ENCODE data around the gene TMED5. TPM values are rescaled to one million over a fixed set of nuclear protein-coding genes. Genes with fewer than 3 reads are reported as not detected.
A peak's percentile ranks its signal among the peaks of the same experiment; 100 is the strongest.

TMED5 gene
- total RNA-seq, 6 experiments from 2014 or later: 50.2 to 59.4 (median 54.9) TPM

GRCh38 chr1:93155335-93155734 is 24.9 kb downstream of the TMED5 start:
- no peaks in the 10 kb centered on the region for H3K9me3 Mint-ChIP-seq
- no peak overlapping the region for H3K4me3 Mint-ChIP-seq
- no peak for DNase-seq
- H3K36me3 Mint-ChIP-seq (ENCODE audit: low read depth): peaks cover 9% of the 10 kb centered on the region; the same call in 1 of the 2 replicates
- no peaks in the 10 kb centered on the region for H3K27me3 Mint-ChIP-seq (ENCODE audit: insufficient read depth)
- peak overlapping the region; percentile 63 for H3K27ac Mint-ChIP-seq
- TF ChIP-seq CTCF (IDR thresholded peaks at IDR 0.05): no peak
- peaks cover 21% of the 10 kb centered on the region for H3K4me1 Mint-ChIP-seq (ENCODE audit: low read depth)

- H3K36me3 Mint-ChIP-seq (ENCODE audit: low read depth): peaks cover 13% of the 10 kb centered on the region; the same call in 1 of the 2 replicates
- H3K4me1 Mint-ChIP-seq (ENCODE audit: low read depth): peaks cover 21% of the 10 kb centered on the region
- peak overlapping the region; percentile 63; the same call in 1 of the 2 replicates for H3K27ac Mint-ChIP-seq
- no peaks in the 10 kb centered on the region for H3K27me3 Mint-ChIP-seq (ENCODE audit: insufficient read depth)
- no peak overlapping the region for H3K4me3 Mint-ChIP-seq
- no peaks in the 10 kb centered on the region for H3K9me3 Mint-ChIP-seq
- no peak for DNase-seq
- no peak for TF ChIP-seq CTCF (IDR thresholded peaks at IDR 0.05)
These were observed 25.3 kb downstream of the TMED5 start for GRCh38 chr1:93154898-93155297.

GRCh38 chr1:93152835-93153234 is 27.4 kb downstream of the TMED5 start:
- DNase-seq: no peak
- no peaks in the 10 kb centered on the region for H3K9me3 Mint-ChIP-seq
- no peak overlapping the region for H3K27ac Mint-ChIP-seq
- no peak overlapping the region for H3K4me3 Mint-ChIP-seq
- H3K4me1 Mint-ChIP-seq (ENCODE audit: low read depth): peaks cover 26% of the 10 kb centered on the region
- no peaks in the 10 kb centered on the region for H3K27me3 Mint-ChIP-seq (ENCODE audit: insufficient read depth)
- no peak for TF ChIP-seq CTCF (IDR thresholded peaks at IDR 0.05)
- H3K36me3 Mint-ChIP-seq (ENCODE audit: low read depth): peaks cover 24% of the 10 kb centered on the region

- H3K27me3 Mint-ChIP-seq (ENCODE audit: insufficient read depth): no peaks in the 10 kb centered on the region; the same call in 1 of the 2 replicates
- no peak overlapping the region for H3K4me3 Mint-ChIP-seq
- peaks cover 39% of the 10 kb centered on the region for H3K4me1 Mint-ChIP-seq (ENCODE audit: low read depth)
- TF ChIP-seq CTCF (IDR thresholded peaks at IDR 0.05): no peak
- no peak overlapping the region for H3K27ac Mint-ChIP-seq
- no peaks in the 10 kb centered on the region for H3K9me3 Mint-ChIP-seq
- no peak for DNase-seq
- H3K36me3 Mint-ChIP-seq (ENCODE audit: low read depth): peaks cover 31% of the 10 kb centered on the region
These were observed 28.7 kb downstream of the TMED5 start for GRCh38 chr1:93151474-93151873.

- Mint-ChIP-seq H3K4me3 (no peak overlapping the region), H3K9me3 (no peaks in the 10 kb centered on the region), H3K4me1 (ENCODE audit: low read depth) (peaks cover 39% of the 10 kb centered on the region), H3K27me3 (ENCODE audit: insufficient read depth) (no peaks in the 10 kb centered on the region; the same call in 1 of the 2 replicates), H3K27ac (no peak overlapping the region), H3K36me3 (ENCODE audit: low read depth) (peaks cover 31% of the 10 kb centered on the region)
- TF ChIP-seq CTCF (IDR thresholded peaks at IDR 0.05): no peak
- no peak for DNase-seq
These were observed 29.5 kb downstream of the TMED5 start for GRCh38 chr1:93150729-93151128.

GRCh38 chr1:93148001-93148400 is 32.2 kb downstream of the TMED5 start:
- H3K4me3 Mint-ChIP-seq: no peak overlapping the region
- no peak for TF ChIP-seq CTCF (IDR thresholded peaks at IDR 0.05)
- peak; percentile 5 for DNase-seq
- peak overlapping the region; percentile 59 for H3K27ac Mint-ChIP-seq
- H3K9me3 Mint-ChIP-seq: no peaks in the 10 kb centered on the region
- peaks cover 27% of the 10 kb centered on the region for H3K36me3 Mint-ChIP-seq (ENCODE audit: low read depth)
- H3K27me3 Mint-ChIP-seq (ENCODE audit: insufficient read depth): no peaks in the 10 kb centered on the region; the same call in 1 of the 2 replicates
- H3K4me1 Mint-ChIP-seq (ENCODE audit: low read depth): peaks cover 19% of the 10 kb centered on the region
